Smooth muscle cell (in vitro differentiated cells): Measurements from ENCODE around the gene SCO1. TPM values are rescaled to one million over a fixed set of nuclear protein-coding genes. Genes with fewer than 3 reads are reported as not detected.
"Not testable (repeated sequence)": the region's sequence is repeated elsewhere in the genome, so short reads cannot be mapped to it uniquely, and the experiment has no call there.

ENCODE experiments used
- DNase-seq: peaks from one replicate; lab custom pipeline; 2025; ENCODE audit not compliant: unreplicated experiment; lab: John Stamatoyannopoulos, UW
- H2AFZ ChIP-seq: fragments of 200-600 bp; sonication (generic); 2 replicates; pipeline ENCODE4 v1.6.0; 2016; ENCODE audit warnings: antibody characterized with exemption, low read depth, mild to moderate bottlenecking
- H3F3A ChIP-seq: fragments of 200-600 bp; sonication (generic); 2 replicates; pipeline ENCODE4 v1.6.0; 2017; ENCODE audit warnings: antibody characterized with exemption, low read depth
- H3K27ac ChIP-seq: fragments of 200-600 bp; sonication (generic); 2 replicates; pipeline ENCODE4 v1.5.1; 2016; ENCODE audit warnings: low read depth, mild to moderate bottlenecking
- H3K27me3 ChIP-seq: fragments of 200-600 bp; sonication (generic); 2 replicates; pipeline ENCODE4 v1.6.1; 2016; ENCODE audit warnings: low read depth, mild to moderate bottlenecking
- H3K36me3 ChIP-seq: fragments of 200-600 bp; sonication (generic); 2 replicates; pipeline ENCODE4 v1.5.1; 2016; ENCODE audit warnings: low read depth
- H3K4me1 ChIP-seq: fragments of 200-600 bp; sonication (generic); 2 replicates; pipeline ENCODE4 v1.5.1; 2016; ENCODE audit warnings: low read depth
- H3K4me2 ChIP-seq: fragments of 200-600 bp; sonication (generic); 2 replicates; pipeline ENCODE4 v1.6.0; 2016; ENCODE audit warnings: mild to moderate bottlenecking
- H3K4me3 ChIP-seq: fragments of 200-600 bp; sonication (generic); 2 replicates; pipeline ENCODE4 v1.5.1; 2016; ENCODE audit warnings: mild to moderate bottlenecking
- H3K79me2 ChIP-seq: fragments of 200-600 bp; sonication (generic); 2 replicates; pipeline ENCODE4 v1.6.0; 2016; ENCODE audit warnings: low read depth, mild to moderate bottlenecking
- H3K9ac ChIP-seq: fragments of 200-600 bp; sonication (generic); 2 replicates; pipeline ENCODE4 v1.6.0; 2016; ENCODE audit warnings: low read depth
- H3K9me3 ChIP-seq: fragments of 200-600 bp; sonication (generic); replicated peaks from 2 replicates; pipeline ENCODE4 v1.5.1; 2016; ENCODE audit warnings: low read depth
- H4K20me1 ChIP-seq: fragments of 200-600 bp; sonication (generic); 2 replicates; pipeline ENCODE4 v1.6.0; 2016; ENCODE audit warnings: low read depth
- CTCF ChIP-seq: fragments of 200-600 bp; sonication (generic); IDR thresholded peaks from 2 replicates; pipeline ENCODE4 v1.5.1; 2017; ENCODE audit warnings: borderline replicate concordance, mild to moderate bottlenecking, antibody characterized with exemption; ENCODE audit not compliant: insufficient read depth, poor library complexity, severe bottlenecking
- WGBS: methylation state at CpG from one replicate; pipeline ENCODE4 v1.1.7; 2016; ENCODE audit warnings: low lambda C conversion rate; 5-methylcytosine and 5-hydroxymethylcytosine counted together
- polyA plus RNA-seq: library from polyadenylated mRNA; unstranded; fragments of >200 nt; fragmentation: Nextera tagmentation; extraction: Ambion mirVana; gene quantifications from 2 replicates; pipeline ENCODE4 v1.2.1, GENCODE V29; 2016
- total RNA-seq: library from RNA; depleted of rRNA; stranded (reverse); fragments of >200 nt; gene quantifications from 2 replicates; pipeline ENCODE4 v1.2.3, GENCODE V29; 2014

The SCO1 gene
- total and polyA plus RNA-seq, 2 experiments from 2014 or later: 25.9 to 28.3 TPM

GRCh38 chr17:10735821-10736220 lies 38.5 kb upstream of the SCO1 start:
- no peak overlapping the region for H3K4me3 ChIP-seq
- WGBS: 88% methylated on average over 4 of the region's 4 CpGs
- H3K79me2 ChIP-seq: no peaks in the 10 kb centered on the region

GRCh38 chr17:10735251-10735650 lies 37.9 kb upstream of the SCO1 start:
- no peak overlapping the region for H3K9ac ChIP-seq
- peaks cover 4% of the 10 kb centered on the region for H3F3A ChIP-seq
- H3K36me3 ChIP-seq: no peaks in the 10 kb centered on the region
- no peak for TF ChIP-seq CTCF
- no peaks in the 10 kb centered on the region for H4K20me1 ChIP-seq
- WGBS: 86% methylated on average over 2 of the region's 2 CpGs
- no peak overlapping the region for H2AFZ ChIP-seq
- no peak overlapping the region for H3K4me2 ChIP-seq
- H3K4me1 ChIP-seq: peaks cover 7% of the 10 kb centered on the region
- H3K4me3 ChIP-seq: no peak overlapping the region
- no peak for DNase-seq
- no peaks in the 10 kb centered on the region for H3K9me3 ChIP-seq
- H3K27me3 ChIP-seq: no peaks in the 10 kb centered on the region
- no peaks in the 10 kb centered on the region for H3K79me2 ChIP-seq
- no peak overlapping the region for H3K27ac ChIP-seq

More at GRCh38 chr17:10735821-10736220, 38.5 kb upstream of the SCO1 start:
- Histone ChIP-seq H3K4me2 (no peak overlapping the region), H3K9ac (no peak overlapping the region), H3K27ac (no peak overlapping the region), H3K27me3 (no peaks in the 10 kb centered on the region), H3K36me3 (no peaks in the 10 kb centered on the region), H3F3A (peaks cover 4% of the 10 kb centered on the region), H3K9me3 (no peaks in the 10 kb centered on the region), H4K20me1 (no peaks in the 10 kb centered on the region), H3K4me1 (peaks cover 5% of the 10 kb centered on the region), H2AFZ (no peak overlapping the region)
- no peak for TF ChIP-seq CTCF
- DNase-seq: no peak

- WGBS: 98% methylated on average over 3 of the region's 3 CpGs
- Histone ChIP-seq H3K79me2 (no peaks in the 10 kb centered on the region), H3K4me3 (no peak overlapping the region), H3K4me1 (peaks cover 7% of the 10 kb centered on the region), H3K4me2 (no peak overlapping the region), H4K20me1 (no peaks in the 10 kb centered on the region), H3F3A (peaks cover 4% of the 10 kb centered on the region), H3K9ac (no peak overlapping the region), H2AFZ (no peak overlapping the region), H3K27ac (no peak overlapping the region), H3K27me3 (no peaks in the 10 kb centered on the region), H3K36me3 (no peaks in the 10 kb centered on the region), H3K9me3 (no peaks in the 10 kb centered on the region)
- DNase-seq: no peak
- no peak for TF ChIP-seq CTCF
These were observed 36.3 kb upstream of the SCO1 start for GRCh38 chr17:10733666-10734065.

DNA sequence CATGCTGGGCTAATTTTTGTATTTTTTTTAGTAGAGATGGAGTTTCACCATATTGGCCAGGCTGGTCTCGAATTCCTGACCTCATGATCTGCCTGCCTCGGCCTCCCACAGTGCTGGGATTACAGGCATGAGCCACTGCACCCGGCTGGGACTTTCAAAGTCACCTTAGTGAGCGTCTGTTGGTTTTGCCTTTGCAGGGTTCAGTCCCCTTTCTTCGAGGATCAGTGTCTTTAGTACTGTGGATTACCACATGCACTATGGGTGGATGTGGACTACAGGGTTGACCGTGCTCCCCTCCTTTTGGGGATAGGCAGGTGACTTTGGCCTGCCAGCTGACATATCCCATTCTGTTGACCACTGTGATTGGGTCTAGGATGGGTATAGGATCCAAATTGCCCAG lies 34.8 kb upstream of the SCO1 start:
- H3K79me2 ChIP-seq, H3K36me3 ChIP-seq, H4K20me1 ChIP-seq, H3K9me3 ChIP-seq, H3K27me3 ChIP-seq, H3K27ac ChIP-seq, DNase-seq, H3F3A ChIP-seq, H2AFZ ChIP-seq, H3K4me1 ChIP-seq, H3K9ac ChIP-seq, H3K4me2 ChIP-seq, H3K4me3 ChIP-seq: not testable (repeated sequence)
- WGBS: 75% methylated on average over 6 of the region's 6 CpGs
